Glutamatergic neuron (in vitro differentiated cells): ENCODE measurements around the gene ALMS1. TPM values are rescaled to one million over a fixed set of nuclear protein-coding genes. Genes with fewer than 3 reads are reported as not detected.
"Not testable (repeated sequence)": the region's sequence is repeated elsewhere in the genome, so short reads cannot be mapped to it uniquely, and the experiment has no call there.

ENCODE experiments used
- DNase-seq: peaks from one replicate; pipeline ENCODE4 v3.0.0; 2022
- H3K27ac Mint-ChIP-seq: one replicate; pipeline ENCODE4 v1.8.0; 2020; ENCODE audit warnings: mild to moderate bottlenecking, mixed read lengths, inconsistent platforms; ENCODE audit not compliant: unreplicated experiment
- H3K27me3 Mint-ChIP-seq: one replicate; pipeline ENCODE4 v1.8.0; 2020; ENCODE audit warnings: mild to moderate bottlenecking, moderate library complexity, mixed read lengths, inconsistent platforms; ENCODE audit not compliant: unreplicated experiment
- H3K36me3 Mint-ChIP-seq: one replicate; pipeline ENCODE4 v1.8.0; 2020; ENCODE audit warnings: mild to moderate bottlenecking, mixed read lengths, inconsistent platforms; ENCODE audit not compliant: unreplicated experiment
- H3K4me1 Mint-ChIP-seq: one replicate; pipeline ENCODE4 v1.8.0; 2020; ENCODE audit warnings: mild to moderate bottlenecking, low read depth, mixed read lengths, inconsistent platforms; ENCODE audit not compliant: unreplicated experiment
- H3K4me3 Mint-ChIP-seq: one replicate; pipeline ENCODE4 v1.8.0; 2020; ENCODE audit warnings: mild to moderate bottlenecking, mixed read lengths, inconsistent platforms; ENCODE audit not compliant: unreplicated experiment
- H3K9me3 Mint-ChIP-seq: one replicate; pipeline ENCODE4 v1.8.0; 2020; ENCODE audit warnings: mild to moderate bottlenecking, moderate library complexity, mixed read lengths, inconsistent platforms; ENCODE audit not compliant: unreplicated experiment
- CTCF ChIP-seq: fragments of 200-600 bp; sonication (generic); IDR thresholded peaks from one replicate; pipeline ENCODE4 v1.5.0; 2021; ENCODE audit not compliant: partially characterized antibody, unreplicated experiment
- total RNA-seq: library from RNA; stranded (reverse); fragmentation: NEBNext Ultra II Directional; extraction: Animal tissue kit (Norgen Biotek cat#: 25700); gene quantifications from one replicate; pipeline ENCODE4 v1.2.1, GENCODE V29; 2021; ENCODE audit not compliant: unreplicated experiment

Gene ALMS1
- total RNA-seq, 1 donor from 2014 or later = 50.5 TPM

GRCh38 chr2:73641767-73642062 lies 256.1 kb downstream of the ALMS1 start:
- peaks cover 17% of the 10 kb centered on the region for H3K36me3 Mint-ChIP-seq
- H3K27me3 Mint-ChIP-seq = peaks cover 14% of the 10 kb centered on the region
- TF ChIP-seq CTCF = no peak
- peaks cover 8% of the 10 kb centered on the region for H3K9me3 Mint-ChIP-seq
- H3K4me3 Mint-ChIP-seq = no peak overlapping the region
- H3K4me1 Mint-ChIP-seq = no peaks in the 10 kb centered on the region
- no peak for DNase-seq
- no peak overlapping the region for H3K27ac Mint-ChIP-seq

GRCh38 chr2:73642338-73643018 lies 256.8 kb downstream of the ALMS1 start, which contains the start of gene NAT8:
TSS of gene NAT8 (minus strand) at chr2:73642422. CDS start at chr2:73641628, 794 bp downstream.
- Mint-ChIP-seq H3K27me3 (peaks cover 14% of the 10 kb centered on the region), H3K9me3 (peaks cover 8% of the 10 kb centered on the region), H3K27ac (no peak within 1 kb of the TSS)

GRCh38 chr2:73647690-73648089 lies 262.1 kb downstream of the ALMS1 start:
- not testable (repeated sequence) for H3K4me1 Mint-ChIP-seq, H3K9me3 Mint-ChIP-seq, H3K36me3 Mint-ChIP-seq, H3K27me3 Mint-ChIP-seq, H3K27ac Mint-ChIP-seq, H3K4me3 Mint-ChIP-seq, DNase-seq

More at GRCh38 chr2:73642338-73643018, 256.8 kb downstream of the ALMS1 start, which contains the start of gene NAT8:
- Mint-ChIP-seq H3K4me1 (no peaks in the 10 kb centered on the region), H3K4me3 (no peak within 1 kb of the TSS), H3K36me3 (peaks cover 20% of the 10 kb centered on the region)
- no peak for DNase-seq
- TF ChIP-seq CTCF = no peak

- no peak overlapping the region for H3K4me3 Mint-ChIP-seq
- H3K4me1 Mint-ChIP-seq = no peaks in the 10 kb centered on the region
- peaks cover 4% of the 10 kb centered on the region for H3K9me3 Mint-ChIP-seq
- no peak for DNase-seq
- H3K27ac Mint-ChIP-seq = no peak overlapping the region
- no peak for TF ChIP-seq CTCF
- no peaks in the 10 kb centered on the region for H3K27me3 Mint-ChIP-seq
- peaks cover 3% of the 10 kb centered on the region for H3K36me3 Mint-ChIP-seq
These were observed 266.1 kb downstream of the ALMS1 start for GRCh38 chr2:73651591-73652230.

GRCh38 chr2:73652348-73652747 lies 266.7 kb downstream of the ALMS1 start:
- TF ChIP-seq CTCF = no peak
- Mint-ChIP-seq H3K27me3 (no peaks in the 10 kb centered on the region), H3K4me1 (no peaks in the 10 kb centered on the region), H3K9me3 (peaks cover 4% of the 10 kb centered on the region), H3K36me3 (no peaks in the 10 kb centered on the region), H3K27ac (no peak overlapping the region), H3K4me3 (no peak overlapping the region)
- DNase-seq = no peak
